COLO668 (cell line): ENCODE measurements around the gene TADA3.
"Not testable (repeated sequence)": the region's sequence is repeated elsewhere in the genome, so short reads cannot be mapped to it uniquely, and the experiment has no call there.

Source experiments
- DNase-seq: peaks from one replicate; lab custom pipeline; 2025; ENCODE audit not compliant: unreplicated experiment; lab: John Stamatoyannopoulos, UW

TADA3 gene

DNA sequence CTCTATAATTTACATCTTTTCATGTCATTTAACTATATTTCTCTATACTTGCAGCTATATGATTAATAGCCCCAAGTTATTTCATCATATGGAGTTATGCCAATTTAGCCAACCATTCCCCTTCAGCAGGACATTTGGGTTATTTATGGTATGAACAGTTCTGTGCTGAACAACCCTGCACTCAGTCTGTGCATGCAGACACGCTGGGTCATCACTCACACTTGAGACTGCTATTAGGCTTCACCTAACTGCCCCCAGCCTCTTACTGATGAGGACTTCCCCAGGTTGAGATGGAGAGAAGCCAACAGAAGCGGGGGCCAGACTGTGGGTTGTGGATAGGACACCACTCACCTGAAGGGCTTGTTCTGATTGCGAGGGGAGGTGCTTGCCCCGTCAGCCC lies 7.3 kb downstream of the TADA3 start:
- no peak for DNase-seq

DNA sequence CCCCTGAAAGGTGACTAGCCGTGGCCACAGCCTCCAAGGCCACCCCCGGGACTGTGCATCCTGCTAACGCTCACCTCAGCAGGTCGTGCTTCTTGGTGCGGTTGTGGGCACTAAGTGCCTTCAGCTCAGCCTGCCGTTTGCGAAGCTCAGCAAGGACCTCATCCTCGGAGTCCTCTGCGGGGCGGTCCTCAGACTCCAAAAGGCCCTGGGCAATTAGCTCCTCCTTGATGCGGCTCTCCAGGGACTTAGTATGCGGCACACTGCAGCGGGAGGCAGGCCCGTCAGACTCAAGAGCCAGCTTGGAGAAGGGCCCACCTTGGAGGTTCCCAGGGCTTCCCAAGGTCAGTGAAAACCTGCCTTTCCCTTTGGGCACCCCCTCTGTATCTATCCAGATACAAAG lies 8.3 kb downstream of the TADA3 start:
- DNase-seq: no peak

DNA sequence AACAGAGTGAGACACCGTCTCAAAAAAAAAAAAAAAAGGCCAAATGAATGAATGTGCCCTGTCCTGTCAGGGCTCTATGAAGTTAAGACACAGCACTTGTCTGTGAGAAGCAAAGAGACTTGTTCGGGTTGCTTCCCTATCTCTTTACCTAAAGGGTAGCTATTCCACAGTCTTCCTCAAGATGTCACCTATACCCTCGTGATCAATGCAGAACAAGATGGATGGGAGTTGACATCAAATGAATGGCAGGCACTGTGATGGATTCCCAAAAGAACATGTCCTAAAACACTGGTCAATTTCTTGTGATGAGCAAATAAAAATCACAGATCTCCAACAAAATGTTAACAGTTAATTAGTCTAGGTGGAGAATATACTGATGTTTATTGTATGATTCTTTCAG lies 9.5 kb downstream of the TADA3 start:
- no peak for DNase-seq

DNA sequence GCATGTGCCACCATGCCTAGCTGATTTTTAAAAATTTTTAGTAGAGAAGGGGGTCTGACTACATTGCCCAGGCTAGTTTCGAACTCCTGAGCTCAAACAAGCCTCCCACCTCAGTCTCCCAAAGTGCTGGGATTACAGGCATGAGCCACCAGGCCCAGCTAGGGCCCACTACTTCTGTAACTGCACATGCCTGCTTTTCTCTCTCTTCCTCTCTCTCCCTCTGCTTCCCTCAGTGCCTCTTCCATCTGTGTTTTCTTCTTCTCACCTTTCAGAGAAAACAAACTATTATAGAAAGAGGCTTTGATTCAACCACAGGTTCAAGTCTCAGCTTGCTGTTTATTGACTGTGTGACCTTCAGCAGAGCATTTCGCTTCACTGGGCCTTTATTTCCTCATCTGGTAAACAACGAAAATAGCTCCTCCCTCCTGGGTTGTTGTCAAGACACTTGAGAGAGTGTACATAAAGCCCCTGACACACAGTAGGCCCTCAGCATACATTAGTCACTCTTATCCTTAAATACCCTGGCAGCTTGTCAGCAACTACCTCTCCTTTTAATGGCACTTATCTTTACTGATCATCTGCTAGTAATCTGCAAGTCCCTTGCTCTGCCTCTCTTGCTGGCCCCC lies 10.2 kb downstream of the TADA3 start:
- no peak for DNase-seq

DNA sequence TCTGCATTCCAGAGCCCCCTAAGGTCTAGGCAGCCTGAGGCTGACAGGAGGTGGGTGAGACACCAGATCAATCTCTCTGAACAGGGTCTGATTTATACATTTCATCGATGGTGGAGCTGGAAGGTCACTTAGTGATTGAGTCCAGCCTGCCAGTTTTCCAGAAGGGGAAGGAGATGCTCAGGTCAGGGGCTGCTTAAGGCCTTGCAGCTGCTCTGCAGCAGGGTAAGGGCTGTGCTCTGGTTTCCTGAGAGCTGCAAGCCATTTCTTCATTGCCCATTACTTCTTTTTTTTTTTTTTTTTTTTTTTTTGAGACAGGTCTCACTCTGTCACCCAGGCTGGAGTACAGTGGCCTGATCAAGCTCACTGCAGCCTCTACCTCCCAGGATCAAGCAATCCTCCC lies 10.7 kb downstream of the TADA3 start:
- no peak for DNase-seq

DNA sequence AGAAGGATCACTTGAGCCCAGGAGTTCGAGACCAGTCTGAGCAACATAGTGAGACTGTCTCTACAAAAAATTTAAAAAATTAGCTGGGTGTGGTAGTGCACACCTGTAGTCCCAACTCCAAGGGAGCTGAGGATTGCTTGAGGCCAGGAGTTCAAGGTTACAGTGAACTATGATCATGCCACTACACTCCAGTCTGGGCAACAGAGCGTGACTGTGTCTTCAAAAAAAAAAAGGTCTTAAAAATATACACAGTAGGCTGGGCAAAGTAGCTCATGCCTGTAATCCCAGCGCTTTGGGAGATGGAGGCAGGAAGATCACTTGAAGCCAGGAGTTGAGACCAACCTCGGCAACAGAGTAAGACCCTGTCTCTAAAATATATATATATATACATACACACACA lies 11.4 kb downstream of the TADA3 start:
- no peak for DNase-seq

DNA sequence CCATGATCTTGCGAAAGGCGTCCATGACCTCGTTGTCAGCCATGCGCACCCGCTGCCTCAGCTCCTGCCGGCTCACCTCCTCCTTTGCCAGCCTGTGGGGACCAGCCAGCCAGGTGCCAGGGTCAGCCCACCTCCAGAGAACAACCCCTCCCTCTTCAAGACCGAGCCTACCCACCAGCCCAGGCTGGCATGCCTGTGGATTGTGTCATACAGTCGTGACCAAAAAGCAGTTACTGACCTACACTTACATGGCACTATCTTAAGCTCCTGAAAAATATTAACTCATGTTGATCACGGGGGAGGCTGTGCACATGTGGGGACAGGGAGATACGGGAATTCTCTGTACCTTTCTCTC lies 11.8 kb downstream of the TADA3 start:
- DNase-seq: no peak

DNA sequence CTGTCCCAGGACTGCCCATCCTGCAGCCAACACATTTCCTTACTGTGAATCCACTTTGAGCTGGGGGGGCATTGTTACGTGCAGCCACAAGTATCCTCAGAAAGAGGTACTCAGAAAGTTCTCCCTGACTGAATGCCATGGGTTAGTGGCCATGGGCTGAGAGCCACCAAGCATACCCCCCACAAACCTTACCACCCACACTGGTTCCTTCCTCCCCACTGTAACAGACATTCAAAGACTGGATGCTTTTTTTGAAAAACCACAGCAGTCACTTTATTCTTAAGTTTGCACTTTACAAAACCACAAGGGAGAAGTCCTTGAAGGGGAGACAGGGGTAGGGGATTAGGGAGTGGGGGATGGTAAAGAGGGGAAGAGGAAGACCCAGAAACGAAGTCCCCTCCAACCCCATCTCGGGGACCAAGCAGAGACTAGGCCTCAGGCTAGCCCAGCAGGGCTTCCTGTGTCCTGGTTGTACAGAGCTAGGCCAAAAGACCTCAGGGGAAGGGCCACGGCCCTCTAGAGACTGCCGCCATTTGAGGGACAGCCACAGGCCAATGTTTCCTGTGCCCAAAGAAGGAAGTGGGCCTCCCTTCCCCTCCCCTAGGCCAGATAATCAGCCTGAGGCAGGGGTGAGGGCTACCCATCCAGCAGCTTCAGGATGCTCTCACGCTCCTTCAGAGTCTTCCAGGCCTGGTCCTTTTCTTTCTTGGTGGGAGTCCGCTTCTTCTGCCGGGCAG lies 12.4 kb downstream of the TADA3 start:
- DNase-seq: no peak

DNA sequence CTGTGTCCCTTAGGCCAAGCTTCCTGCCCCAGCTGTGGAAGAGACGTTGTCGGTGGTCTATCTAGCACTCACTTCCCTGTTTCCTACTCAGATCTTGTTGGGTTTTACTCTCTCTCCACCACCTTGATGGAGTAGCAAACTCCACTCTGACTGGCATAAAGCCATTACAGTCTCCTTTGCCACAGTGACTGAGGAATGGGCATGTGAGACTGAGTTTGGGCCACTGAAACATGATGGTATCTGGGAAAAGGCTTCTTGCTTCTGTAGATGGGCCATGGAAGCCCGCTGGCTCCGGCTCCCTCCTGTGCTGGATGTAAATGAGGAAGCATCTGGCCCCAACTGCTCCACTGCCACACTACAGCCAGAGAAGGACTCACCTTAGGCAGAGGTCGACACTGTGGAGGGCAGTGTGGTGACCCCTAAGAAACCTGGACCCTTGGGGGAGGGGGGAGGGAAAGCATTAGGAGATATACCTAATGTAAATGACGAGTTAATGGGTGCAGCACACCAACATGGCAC lies 13.1 kb downstream of the TADA3 start:
- no peak for DNase-seq

DNA sequence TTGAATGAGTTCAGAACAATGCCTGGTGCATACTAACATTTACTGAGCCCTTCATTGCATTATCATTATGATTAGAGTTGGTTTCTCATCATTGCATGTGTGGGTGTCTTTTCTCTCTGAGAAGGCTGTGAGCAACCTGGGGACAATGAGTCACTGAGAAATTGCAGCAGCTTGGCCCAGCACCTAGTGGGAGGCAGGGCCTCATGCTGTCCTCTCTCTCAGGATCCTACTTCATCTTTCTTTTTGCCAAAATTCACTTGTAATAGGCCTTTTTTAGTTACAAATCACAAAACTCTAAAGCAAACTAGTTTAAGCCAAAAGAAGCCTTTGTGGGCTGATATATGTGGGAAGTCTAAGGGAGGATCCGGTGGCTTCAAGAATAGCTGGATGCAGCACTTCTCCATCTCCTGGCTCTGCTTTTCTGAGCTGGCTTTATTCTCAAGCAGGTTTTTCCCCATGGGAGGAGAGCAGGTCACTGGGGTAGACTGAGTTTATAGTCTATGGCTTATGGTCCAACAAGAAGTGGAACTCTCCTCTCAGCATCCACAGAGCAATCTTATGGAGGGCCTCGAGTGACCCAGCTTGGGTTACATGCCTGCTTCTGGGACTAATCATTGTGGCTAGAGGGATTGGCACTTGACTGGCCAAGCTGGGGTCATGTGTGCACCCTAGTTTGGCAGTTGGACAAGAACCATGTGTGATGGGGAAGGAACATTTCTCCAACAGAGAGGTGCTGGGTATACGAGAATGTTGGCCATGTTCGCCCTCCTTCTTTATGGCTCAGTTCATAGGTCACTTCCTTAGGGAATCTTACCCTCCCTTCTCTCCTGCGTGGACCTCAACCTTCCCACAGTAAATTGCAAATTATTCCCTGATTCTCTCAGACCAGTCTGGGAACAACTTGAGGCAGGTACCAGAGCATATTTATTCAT lies 13.9 kb downstream of the TADA3 start:
- DNase-seq: no peak

DNA sequence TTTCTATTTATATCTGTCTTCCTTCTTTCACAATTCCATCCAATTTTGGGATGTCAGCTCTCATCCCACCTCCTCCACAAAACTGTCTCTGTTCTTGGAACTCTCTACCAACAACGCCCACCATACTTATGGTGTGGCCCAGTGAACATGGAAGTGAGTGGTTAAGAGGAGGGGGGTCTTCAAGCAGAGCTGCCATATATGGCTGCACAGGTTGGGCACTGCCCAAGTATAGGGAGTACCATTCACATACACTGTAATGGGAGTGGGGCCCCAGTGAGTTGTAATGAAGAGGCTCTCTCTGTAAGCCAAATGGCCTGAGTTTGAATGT lies 14.6 kb downstream of the TADA3 start:
- no peak for DNase-seq

DNA sequence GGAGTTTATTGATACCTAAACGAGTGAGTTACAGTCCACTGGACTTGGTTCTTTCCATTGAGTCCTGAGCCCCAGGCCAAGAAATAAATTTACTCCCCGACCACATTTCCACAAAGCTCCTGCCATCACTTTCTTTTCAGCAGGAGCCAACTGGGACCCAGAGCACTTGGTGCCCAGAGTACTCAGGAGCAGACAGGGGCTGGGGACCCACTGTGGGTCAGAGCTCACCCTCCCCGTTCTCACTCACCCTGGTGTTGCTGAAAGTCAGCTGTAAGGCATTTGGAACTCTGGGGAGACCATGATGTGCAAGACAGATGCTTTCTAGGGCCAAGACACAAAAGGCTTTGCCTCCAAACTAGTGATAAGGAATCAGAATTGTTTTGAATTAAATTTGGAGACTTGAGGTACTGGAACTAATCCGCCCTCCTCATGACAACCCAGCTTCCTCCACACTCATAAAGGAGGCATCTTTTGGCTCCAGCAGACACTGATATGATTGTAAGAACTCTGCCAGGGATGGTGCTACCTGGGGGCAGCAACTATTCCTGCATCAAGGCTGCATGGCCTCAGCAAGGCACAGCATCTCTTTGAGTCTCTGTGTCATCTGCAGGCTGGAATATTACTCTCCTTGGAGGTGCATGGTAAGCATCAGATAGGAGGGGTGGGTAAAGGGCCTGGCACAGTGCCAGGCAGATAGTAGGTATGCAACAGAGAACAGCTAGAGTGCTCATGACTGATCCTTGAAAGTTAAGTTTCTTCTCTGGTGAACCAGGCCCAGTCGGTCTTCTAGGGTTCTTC lies 15.2 kb downstream of the TADA3 start:
- DNase-seq: no peak

DNA sequence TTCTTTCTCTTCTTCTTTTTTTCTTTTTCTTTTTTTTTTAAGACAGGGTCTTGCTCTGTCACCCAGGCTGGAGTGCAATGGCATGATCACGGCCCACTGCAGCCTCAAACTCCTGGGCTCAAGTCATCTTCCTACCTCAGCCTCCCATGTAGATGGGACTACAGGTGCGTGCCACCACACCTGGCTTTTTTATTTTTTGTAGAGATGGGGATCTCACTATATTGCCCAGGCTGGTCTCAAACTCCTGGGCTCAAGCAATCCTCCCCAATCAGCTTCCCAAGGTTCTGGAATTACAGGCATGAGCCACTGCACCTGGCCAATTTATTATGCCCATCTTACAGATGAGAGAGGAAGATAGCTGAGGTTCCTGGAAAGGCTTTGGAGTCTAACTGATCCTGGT lies 21.3 kb downstream of the TADA3 start:
- not testable (repeated sequence) for DNase-seq

DNA sequence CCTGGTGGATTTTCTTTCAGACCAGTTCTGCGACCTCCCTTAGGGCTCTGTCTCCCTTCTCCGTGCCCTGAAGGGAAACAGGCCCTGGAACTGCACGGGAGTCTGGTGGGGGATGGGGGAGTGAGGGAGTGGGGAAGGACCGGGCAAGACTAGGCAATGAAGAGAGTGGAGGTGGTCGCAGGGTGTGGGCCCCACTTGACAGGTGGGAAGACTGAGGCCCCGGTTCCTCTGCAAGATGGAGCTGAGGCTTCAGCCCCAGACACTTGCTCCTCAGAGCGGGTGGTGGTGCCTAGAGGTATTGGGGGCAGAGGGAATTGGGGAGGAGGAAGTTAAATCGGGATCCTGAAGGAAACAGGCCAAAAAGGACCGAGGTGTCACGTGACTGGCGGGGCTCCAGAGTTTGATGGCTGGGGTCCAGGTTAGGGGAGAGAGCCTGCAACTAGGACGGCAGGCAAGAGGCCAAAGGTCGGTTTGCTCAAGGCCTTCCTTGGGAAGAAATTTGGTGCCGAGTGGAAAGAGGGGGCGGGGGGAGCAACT lies 21.9 kb downstream of the TADA3 start:
- no peak for DNase-seq

DNA sequence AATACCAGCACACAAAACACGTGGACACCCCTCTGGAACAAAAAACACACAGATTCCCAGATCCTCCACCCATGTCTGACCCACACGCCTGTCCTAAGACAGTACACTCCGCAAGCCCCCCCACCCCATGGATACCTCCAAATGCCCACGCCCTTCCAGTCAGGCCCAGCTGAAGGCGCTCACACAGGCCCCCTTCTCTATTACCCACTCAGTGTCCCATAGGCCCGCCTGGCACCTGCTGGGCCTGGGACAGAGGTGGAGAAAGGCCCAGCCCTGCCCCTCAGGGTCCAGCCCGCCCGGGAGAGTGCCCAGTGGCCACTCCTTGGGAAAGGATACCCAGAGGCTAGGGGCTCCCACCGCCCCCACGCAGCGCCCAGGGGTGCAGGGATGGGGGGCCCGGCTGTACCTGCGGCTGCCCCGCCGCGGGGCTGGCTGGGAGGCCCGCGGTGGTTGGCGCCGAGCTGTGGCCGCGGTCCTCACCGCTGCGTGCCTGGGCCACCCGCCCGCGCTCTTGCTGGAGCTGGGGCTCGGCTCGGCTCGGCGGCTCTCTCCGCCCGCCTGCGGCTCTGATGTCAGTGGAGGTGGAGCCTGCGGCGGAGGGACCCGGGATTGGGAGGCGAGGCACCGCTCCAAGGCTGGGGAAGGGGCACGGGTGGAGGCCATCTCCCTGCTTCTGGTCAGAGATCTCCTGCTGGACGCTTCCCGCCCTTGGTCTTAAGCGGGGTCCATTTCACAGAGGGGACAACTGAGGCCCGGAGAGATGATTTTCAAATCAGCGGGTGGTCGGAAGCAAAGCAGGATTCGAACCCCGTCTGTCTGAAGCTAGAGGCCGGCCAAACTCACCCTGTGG lies 22.6 kb downstream of the TADA3 start, which contains the start of gene CAMK1:
Gene CAMK1 (minus strand): TSS at position 522 of the 850 bp plus-strand sequence. CDS start 2,198 bp downstream, outside the sequence.
- DNase-seq: peak; percentile 67

DNA sequence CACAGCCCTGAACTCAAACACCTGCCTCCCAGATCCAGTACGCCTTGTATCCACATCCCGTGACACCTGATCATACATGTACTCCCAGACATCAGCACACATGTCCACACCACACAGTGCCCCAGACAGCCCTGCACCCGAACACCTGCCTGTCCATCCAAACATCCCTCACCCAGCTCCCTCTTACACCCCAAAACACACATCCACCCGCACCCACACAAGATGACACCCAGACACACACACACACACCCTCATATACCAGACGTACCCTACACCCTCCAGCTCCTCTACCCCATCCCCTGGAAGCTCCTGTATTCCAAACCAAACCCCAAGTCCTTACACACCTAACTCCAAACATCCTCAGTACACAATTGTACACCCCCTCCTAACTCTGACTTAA lies 23.3 kb downstream of the TADA3 start:
- DNase-seq: peak; percentile 8

DNA sequence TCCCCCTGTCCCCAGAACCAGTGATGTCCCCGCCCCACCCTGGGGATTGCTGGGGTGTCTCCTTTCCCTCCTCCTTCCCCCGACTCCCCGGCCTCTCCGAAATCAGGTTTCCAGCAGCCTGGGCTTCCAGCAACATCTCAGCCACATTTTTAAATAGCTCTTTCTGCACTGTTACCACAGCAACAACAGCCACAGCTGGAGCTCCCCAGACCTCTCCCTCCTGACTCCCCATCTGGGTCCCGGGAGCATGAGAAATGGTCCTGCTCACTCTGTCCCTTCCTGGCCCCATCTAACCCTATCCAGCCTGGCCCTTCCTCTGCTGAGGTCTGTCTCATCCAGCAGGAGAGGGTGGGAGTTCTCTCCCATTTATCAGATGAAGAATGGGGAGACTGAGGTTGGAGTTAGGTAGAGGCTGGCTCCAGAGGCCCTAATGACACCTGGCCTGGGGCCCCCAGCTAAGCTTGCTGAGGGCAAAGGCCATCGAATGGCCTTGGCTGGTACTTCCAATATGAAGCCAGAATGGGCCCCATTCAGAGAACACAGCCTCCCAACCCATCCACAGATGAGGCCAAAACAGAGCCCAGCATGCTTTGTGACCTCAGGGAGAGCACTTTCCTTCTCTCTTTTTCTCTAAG lies 24.0 kb downstream of the TADA3 start:
- no peak for DNase-seq

DNA sequence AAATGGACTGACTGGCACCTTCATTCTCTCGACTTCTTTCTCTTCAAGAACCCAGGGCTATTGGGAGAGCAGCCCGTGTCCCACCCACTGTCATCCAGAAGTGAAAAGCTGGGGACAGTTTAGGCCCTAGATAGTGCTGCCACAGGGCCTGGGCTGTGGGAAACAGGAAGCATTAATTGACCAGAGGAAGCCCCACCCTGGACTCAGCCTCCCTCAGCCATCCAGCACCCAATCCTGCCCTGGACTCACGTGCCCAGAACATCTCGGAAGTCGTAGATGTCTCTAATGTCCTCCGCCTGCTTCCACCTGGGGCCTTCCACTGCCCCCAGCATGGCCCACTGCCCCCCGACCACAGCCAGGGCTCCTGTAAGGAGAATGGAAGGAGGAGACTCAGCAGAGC lies 24.9 kb downstream of the TADA3 start:
- DNase-seq: no peak

DNA sequence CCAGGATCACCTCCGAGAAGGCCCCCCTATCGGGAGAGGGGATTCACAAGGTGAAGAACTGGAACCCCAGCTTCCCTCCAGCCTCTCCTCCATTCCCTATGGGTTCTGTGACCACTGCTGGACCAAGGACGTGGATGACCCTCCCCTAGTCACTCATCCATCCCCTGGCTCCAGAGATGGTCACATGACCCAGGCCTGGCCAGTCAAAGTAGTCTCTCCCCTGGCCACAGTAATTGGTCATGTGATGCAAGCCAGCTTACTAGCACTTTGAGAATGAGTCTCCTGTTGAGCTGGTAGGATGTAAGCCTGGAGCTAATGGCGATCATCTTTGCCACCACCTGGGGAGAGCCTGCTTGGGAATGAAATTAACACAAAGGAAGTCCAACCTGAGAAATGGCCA lies 26.4 kb downstream of the TADA3 start:
- no peak for DNase-seq
